AML-193 (cell line): ENCODE measurements around the gene KDM3B.

ENCODE experiments used
- DNase-seq, 2 experiments: peaks; one replicate each; lab custom pipeline; 2025; lab: John Stamatoyannopoulos, UW

KDM3B gene

DNA sequence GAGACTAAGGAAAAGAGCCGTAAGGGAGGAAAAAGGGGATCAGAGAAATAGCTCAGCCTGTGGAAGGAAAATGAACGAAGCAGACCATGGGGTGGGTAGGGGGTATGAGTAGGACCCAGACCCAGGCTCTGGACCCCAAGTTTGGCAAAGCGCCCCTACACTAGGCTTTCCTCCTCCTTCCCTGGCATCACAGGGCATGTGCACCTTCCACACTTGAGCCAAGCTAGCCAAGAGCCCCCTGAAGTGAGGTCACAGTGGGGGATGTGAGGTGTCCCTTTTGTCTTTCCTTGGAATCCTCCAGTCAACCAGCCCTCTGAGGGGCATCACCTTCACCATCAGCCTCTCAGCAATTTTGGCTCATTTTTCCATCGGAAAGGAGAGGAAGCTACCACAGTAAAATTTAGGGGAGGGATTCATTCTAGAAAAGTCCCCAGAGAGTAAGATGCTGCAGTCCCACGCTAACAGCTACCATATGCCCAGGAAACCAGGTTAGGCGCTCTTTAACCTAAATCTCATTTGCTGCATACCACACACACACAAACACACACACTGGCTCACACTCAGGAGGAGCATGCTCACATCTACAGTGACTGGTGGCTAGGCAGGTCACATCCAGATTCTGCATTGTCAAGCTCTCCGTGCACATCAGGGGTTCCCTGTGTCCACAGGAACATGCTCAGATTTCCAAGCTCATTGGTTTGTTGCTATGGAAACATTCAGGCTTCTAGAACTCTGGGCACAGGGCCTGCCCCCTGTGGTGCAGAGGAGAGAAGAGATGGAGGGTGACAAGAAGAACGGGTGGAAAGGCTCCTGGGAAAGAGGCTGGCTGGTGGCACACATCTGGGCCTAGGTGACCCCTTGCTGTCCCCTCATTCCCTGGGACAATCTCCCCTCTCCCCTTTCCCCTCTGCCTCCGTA lies 96.3 kb downstream of the KDM3B start:
- no peak for DNase-seq

DNA sequence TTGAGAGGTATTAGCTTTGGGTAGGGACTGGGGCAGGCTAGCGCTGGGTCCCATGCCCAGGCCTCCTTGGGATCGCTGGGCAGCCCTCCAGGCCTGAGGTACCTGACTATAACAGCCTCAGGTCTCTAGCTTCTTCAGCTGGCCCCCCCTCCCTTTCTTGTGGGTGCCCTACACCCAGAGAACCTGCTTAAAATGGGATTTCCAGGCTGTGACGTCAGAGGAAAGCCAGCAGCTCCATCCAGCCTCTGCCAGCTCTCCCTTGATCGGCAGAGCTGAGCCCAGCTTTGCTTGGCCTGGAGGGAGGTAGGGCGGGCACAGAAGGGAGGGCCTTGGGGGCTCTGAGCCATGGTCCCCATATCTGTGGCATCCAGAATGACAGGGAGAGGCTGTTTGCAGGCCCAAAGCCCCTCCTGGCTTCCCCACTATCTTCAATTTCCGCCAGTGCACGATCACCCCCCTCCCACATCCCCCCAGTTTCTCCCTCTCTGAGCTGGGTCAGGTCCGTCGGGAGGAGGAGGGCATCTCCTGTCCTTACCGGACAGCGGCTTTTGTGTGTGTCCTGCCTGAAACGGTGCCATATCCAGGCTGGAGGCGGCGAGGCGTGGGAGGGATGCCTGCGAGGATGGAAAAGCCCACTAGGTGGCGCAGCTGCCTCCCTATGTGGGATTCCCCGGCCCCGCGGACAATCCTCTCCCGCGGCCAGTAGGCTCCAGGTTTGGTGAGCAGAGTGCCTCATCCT lies 97.2 kb downstream of the KDM3B start:
- peak; percentile 66 to 72 for DNase-seq

DNA sequence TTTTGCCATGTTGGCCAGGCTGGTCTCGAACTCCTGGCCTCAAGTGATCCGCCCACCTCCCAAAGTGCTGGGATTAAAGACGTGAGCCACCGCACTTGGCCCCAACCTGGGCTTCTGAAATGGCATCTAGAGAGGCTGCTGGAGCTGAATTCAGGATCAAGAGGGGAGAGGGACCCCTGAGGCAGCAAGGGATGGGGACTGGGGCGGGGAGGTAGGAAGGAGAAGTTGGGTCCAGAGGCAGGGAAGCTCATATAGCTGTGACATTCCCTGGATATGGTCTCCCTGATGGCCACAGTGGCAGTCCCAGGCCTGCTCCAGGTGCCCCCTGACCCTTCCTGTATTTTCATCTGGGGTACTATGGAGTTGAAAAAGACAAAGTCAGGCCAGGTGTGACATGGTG lies 98.5 kb downstream of the KDM3B start:
- no peak for DNase-seq

DNA sequence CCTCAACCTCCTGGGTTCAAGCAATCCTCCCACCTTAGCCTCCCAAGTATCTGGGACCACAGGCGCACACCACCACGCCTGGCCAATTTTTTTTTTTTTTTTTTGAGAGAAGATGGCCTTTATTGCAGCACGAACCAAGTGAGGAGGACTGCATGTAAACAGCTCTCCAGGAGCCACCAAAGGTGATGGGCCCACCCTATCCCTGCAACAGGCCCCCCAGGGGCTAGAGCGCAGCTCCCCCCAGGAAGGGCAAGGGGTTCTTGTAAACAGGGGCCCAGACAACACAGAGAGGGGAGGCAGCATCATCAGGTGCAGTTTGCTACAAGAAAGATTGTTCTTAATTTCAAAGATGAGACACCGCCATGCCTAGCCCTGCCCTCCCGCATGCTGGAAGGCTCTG lies 100.2 kb downstream of the KDM3B start:
- DNase-seq: no peak

DNA sequence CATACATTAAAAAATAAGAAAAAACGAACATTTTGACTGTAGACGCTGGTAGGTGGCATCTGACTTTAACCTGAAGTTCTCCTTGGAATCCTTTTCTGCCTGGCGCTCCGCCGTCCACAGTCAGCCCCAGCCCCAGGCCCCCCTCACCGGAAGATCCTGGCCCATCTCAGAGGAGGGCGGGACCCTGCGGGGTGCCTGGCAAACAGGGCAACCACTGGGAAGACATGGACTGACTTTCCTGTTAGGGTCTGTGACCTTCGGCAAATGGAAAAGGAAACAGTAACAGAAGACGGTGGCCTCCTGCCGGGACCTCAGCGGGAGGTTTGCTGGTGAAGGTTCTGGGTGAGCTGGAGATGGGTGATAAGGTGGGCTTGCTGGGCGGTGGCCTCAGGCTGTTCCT lies 101.1 kb downstream of the KDM3B start:
- DNase-seq: no peak

DNA sequence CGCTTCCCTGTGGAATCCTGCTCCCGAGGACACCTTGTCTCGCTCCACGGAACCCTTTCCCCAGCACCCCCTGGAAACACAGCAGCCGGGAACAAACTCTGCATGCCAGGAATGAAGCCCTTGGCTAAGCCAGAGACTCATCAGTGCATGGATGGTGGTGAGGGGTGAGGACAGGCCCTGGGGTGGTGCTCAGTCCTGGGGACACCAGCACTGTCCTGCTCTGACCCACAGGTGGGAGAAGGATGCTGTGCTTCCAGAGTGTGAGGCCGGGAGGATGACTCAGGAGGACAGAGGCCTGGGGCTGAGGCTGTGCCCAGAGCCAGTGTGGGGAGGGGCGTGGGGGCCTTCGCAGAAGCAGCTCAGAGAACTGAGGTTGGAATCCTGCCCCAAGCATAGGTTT lies 101.6 kb downstream of the KDM3B start:
- no peak for DNase-seq

DNA sequence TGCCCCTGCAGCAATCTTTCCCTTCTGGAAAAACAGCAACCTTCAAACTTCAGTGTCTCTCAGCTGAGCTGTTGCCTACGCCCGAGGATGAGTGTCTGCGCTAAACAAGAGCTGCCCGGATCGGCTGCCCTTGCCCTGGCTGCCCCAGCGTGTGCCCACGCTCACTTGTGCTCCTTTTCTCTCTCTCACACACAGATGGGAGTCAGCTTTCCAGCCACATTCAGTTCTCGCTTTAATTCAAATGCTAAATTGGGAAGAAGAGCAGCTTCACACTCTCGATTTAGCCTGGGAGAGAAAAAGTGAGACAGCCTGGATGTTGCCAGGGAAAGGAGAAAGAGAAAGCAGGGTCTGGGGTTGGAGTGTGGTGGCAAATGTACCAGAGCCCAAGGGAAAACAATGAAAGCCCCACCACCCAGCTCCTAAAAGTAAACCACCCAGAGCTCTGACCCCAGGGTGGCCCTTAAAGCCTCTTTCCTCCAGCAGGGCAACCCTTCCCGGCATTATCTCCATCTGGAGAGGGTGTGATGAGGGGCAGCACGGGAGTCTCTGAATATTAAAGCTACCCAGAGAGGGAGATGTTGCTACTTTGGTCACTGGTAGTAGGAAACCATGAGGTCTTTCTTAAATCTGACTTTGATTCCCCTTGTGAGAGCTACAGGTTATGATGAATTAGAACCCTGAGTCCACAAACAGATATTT lies 102.9 kb downstream of the KDM3B start:
- no peak for DNase-seq

DNA sequence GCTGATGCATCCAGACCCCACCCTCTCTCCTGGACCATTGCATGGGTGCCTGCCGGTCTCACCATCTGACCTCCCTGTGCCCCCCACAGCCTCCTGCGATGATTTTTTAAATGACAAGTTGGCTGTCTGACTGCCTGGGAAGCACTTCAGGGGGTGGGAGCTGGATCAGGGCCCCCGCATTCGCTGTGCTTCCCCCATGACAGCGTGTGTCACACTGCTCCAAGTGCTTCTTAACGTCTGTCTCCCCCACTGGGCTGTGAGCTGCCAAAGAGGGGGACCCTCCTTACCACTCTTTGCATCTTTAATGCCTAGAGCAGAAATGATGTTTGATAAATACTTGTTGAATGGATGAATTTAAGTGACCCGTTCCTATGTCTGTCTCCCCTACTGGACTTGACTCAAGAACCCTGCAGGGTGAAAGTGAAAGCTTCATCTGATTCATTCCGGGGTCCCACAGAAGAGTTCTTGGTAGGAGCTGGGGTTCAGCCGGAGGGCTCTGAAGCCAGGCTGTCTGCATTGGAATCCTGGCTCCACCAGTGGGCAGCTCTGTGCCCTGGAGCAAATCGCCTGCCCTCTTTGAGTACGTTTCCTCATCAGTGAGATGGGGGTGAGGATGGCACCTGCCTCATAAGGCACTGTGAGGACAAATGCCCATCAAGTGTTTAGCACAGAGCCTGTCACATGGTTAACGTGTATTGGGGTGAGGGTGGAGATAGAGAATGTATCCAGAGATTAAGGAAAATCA lies 105.2 kb downstream of the KDM3B start:
- no peak for DNase-seq

DNA sequence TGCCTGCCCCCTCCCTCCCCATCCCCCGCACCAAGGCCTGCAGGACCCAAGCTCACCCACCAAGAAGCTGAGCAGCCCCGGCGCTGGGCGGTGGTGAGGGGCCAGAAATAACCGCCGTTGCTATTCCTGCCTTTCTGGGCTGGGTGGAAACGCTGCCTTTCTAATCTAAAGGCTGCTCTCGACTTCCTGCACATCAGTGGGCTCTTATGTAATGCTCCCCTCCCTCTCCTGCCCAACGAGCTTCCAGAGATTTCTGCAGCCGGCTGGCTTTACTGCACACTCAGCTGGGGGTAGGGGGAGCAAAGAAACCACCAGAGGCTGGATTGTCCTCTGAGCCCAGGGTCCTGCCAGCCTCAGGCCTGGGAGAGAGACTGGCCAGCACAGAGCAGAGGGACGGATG lies 105.9 kb downstream of the KDM3B start:
- DNase-seq: no peak

DNA sequence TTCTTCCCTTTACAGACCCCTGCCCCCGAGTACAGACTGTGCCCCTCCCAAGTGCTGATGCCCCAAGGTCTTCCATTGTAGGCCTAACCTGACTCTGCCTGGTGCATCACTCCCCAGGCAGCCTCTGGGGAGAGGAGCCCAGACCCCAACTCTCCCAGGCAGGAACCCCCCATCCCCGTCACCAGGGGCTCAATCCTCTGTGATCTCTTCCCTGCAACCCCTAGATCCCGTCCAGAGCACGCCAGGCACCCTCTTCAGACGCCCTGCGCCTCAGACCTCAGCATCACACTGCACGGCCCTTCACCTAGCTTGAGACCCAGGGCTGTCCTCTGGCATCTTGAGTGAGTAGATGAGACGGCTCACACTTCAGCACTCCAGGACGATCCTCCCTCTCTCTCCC lies 106.4 kb downstream of the KDM3B start:
- DNase-seq: no peak

DNA sequence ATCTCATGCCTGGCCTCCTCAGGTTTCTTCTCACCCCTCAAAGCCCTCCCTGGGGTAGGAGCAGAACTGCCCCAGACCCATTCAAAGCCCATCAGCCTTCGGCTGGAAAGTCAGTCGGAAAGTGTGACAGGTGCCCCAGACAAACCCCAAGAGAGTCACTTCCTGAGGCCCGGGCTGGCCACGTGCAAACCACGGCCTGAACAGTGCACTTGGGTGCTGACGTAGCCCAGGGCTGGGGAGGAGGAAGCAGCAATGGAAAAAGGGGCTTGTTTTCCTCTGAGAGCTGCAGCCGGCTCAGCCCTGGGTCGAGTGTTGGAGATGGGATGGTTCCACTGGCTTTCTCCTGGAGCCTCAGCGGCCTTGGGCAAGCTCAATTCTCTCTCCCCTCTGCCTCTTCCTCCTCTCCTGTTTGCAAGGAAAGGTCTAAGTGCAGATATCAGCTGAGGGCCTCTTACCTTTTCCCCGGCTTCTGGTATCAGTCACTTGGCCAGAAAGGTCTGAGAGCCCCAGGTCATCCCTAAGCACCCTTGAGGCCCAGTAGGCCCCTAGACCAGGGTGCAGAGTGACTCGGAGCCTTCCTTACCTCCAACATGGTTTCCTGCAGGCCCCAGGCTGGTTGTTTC lies 106.9 kb downstream of the KDM3B start:
- no peak for DNase-seq

DNA sequence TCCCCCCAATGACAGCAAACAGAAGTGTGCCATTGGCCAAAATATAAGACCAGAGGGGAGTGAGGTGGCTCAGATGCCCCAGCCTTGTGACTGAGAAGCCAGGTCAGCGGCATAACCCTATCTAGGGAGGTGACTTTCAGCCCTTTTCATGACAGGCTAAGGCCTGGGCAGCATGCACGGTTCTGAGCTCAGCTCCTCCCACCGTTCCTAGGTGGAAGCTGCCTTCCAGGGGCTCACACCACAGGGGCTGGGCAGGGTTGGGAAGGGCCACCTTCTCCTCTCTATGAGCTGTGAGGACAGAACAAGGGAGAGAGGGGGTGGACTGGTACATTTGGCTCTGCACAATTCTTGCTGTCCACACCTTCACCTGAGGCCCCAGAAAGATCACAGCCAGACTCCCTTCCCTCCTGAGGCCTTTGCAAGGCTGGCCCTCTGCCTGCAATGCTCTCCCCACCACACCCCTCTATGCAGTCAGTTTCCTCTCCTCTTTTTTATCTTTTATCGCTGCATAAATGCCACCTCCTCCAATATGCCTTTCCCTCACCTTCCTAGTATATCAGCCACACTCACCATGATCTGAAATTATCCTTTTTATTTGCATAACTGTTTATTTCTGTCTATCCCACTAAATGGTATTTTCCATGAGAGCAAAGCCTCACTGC lies 107.7 kb downstream of the KDM3B start:
- DNase-seq: no peak

DNA sequence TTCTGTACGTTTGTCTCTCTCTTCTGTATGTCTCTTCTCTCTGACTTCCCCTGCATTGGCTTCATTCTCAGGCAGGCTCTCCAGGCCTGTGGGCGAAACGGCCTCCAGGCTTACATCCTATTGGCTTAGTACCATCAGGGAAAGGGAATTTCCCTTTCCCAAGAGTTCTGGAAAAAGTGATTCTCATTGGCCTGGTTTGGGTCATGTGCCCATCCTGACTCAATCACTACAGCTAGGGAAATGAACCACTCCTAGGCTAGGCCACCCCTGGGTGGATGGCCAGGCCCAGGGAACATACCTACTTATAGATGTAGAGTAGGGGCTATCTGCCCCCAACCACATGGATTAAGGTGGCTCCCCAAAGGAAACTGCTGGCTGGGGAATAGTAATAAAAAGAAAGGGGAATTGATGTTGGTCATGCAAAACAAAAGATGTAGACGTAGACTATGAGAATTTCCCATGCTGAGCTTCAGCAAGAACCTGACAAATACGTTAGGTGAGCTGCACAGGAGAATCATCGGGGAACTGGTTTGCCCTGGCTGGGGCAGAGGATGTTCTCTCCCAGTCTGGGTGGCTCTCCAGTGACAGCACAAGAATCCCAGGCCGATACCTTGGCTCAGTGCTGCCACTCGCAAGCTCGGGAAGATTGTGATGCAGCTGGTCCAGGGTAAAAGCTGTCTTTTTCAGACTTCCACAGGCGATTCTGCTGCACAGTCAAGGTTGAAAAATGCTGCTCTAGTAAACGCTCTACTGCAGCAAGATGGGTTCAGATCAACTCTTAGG lies 109.0 kb downstream of the KDM3B start:
- no peak for DNase-seq

DNA sequence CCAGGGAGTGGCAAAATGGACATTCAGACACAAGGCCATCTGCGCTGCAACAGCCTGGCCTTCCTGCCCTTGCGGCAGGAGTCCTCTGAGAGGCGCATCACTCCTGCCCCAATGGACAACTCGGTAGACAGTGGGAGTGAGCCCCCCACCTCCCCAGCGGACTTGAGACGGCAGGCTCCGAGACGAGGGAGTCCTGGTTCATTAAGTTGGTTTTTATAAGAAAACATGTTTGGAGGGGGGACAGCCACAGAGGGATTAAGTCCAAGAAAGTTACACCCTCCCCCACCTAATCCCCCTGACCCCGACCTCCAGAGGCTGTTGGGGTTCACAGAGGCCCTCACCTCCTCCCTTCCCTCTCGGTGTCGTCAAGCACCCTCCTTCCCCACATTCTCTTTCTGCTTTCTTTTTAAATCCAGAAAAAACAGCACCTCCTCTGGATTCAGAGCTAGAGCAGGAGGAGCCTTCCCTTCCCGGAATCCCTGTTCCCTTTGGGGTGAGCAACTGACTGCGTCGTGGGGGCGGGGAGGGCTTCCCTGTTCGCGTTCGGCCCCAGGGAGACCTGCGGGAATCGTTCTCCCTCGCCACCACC lies 111.0 kb downstream of the KDM3B start:
- DNase-seq: peak in 1 of 2 experiments; percentile 13

DNA sequence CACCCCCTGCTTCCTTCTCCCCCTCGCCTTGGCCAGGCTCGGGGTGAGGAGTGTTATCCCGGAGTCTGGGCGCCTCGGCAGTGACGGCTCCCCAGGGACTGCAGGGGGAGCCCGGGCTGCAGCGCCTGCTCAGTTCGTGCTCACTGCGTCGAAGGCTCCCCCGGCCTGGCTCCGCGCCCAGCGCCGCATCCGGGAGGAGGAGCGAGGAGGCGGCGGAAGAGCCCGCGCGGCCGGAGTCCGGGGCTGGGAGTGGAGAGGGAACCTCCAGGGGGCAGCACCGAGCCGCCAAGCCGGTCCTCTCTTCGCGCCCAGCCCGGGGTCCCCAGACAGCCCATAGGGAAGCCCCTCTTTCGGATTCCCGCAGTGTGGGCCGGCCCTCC lies 111.5 kb downstream of the KDM3B start:
- DNase-seq: peak; percentile 80 to 84

DNA sequence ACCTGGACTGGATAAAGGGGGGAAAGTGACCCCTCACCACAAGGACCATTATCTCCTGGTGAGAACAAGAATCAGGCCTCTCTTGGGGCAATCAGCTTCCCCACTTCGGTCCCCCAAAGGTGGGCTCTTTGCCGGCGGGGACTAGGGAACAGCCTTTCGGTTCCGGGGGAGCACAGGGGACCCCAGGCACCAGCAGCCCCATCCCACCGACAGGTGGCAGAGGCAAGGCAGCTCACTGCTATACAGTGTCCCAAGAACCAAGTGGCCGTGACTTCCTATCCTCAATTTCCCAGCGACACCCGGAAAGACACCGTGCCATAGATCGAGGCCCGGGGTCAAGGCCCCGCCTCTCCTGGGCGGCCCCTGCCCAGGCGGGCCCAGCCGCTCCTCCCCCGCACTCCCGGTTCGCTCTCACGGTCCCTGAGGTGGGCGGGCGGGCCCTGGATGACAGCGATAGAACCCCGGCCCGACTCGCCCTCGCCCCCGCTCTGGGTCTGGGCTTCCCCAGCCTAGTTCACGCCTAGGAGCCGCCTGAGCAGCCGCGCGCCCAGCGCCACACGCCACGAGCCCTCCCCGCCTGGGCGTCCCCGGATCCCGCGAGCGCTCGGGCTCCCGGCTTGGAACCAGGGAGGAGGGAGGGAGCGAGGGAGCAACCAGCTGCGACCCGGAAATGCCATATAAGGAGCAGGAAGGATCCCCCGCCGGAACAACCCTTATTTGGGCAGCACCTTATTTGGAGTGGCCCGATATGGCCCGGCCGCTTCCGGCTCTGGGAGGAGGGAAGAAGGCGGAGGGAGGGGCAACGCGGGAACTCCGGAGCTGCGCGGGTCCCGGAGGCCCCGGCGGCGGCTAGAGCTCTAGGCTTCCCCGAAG lies 112.1 kb downstream of the KDM3B start:
- DNase-seq: peak; percentile 92 to 98

DNA sequence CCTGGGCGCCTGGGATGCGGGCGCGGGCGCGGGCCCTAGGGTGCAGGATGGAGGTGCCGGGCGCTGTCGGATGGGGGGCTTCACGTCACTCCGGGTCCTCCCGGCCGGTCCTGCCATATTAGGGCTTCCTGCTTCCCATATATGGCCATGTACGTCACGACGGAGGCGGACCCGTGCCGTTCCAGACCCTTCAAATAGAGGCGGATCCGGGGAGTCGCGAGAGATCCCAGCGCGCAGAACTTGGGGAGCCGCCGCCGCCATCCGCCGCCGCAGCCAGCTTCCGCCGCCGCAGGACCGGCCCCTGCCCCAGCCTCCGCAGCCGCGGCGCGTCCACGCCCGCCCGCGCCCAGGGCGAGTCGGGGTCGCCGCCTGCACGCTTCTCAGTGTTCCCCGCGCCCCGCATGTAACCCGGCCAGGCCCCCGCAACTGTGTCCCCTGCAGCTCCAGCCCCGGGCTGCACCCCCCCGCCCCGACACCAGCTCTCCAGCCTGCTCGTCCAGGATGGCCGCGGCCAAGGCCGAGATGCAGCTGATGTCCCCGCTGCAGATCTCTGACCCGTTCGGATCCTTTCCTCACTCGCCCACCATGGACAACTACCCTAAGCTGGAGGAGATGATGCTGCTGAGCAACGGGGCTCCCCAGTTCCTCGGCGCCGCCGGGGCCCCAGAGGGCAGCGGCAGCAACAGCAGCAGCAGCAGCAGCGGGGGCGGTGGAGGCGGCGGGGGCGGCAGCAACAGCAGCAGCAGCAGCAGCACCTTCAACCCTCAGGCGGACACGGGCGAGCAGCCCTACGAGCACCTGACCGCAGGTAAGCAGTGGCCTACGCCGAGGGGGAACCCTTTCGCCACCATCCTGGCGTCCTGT lies 113.0 kb downstream of the KDM3B start, which contains the start of gene EGR1:
Gene EGR1 (plus strand): TSS at position 219 of the 864 bp plus-strand sequence. CDS start 283 bp downstream, at position 502.
- DNase-seq: peak; percentile 82 to 86
